GM19395 (cell line): ENCODE measurements around the gene PLP2.

ENCODE experiments used
- ATAC-seq: cut with Tn5 transposase; IDR thresholded peaks from one replicate; pipeline ENCODE4 v1.9.1; 2021; ENCODE audit warnings: mild to moderate bottlenecking, moderate library complexity; ENCODE audit not compliant: unreplicated experiment

The PLP2 gene

GRCh38 chrX:49186125-49187027 is 14.7 kb downstream of the PLP2 start, which contains the start of gene PRICKLE3:
Gene PRICKLE3 (minus strand): TSS chrX:49186373. CDS start chrX:49186297, 76 bp downstream.
- ATAC-seq: no peak

- no peak for ATAC-seq
Measured at GRCh38 chrX:49187028-49187394, 15.3 kb downstream of the PLP2 start.

GRCh38 chrX:49187526-49187925 is 15.8 kb downstream of the PLP2 start:
- ATAC-seq: no peak

GRCh38 chrX:49188468-49189076 is 16.9 kb downstream of the PLP2 start:
- no peak for ATAC-seq

GRCh38 chrX:49189606-49190005 is 17.9 kb downstream of the PLP2 start:
- no peak for ATAC-seq

- peak; percentile 94 for ATAC-seq
Measured at GRCh38 chrX:49190821-49191573, 19.3 kb downstream of the PLP2 start.

GRCh38 chrX:49191574-49192011 is 19.9 kb downstream of the PLP2 start:
- ATAC-seq: peak; percentile 18

- ATAC-seq: no peak
Measured at GRCh38 chrX:49192722-49193328, 21.1 kb downstream of the PLP2 start.

- no peak for ATAC-seq
Measured at GRCh38 chrX:49193542-49193964, 21.9 kb downstream of the PLP2 start.

GRCh38 chrX:49197543-49198087 is 25.9 kb downstream of the PLP2 start:
- no peak for ATAC-seq

- no peak for ATAC-seq
Measured at GRCh38 chrX:49198540-49199314, 27.0 kb downstream of the PLP2 start.

GRCh38 chrX:49199315-49199595 is 27.6 kb downstream of the PLP2 start:
- no peak for ATAC-seq

- ATAC-seq: peak; percentile 90
Measured at GRCh38 chrX:49199906-49200771, 28.4 kb downstream of the PLP2 start, which contains the start of gene SYP. Gene SYP (minus strand): TSS chrX:49200193. CDS start chrX:49200186, 7 bp downstream.

- ATAC-seq: no peak
Measured at GRCh38 chrX:49202022-49202421, 30.3 kb downstream of the PLP2 start.

- no peak for ATAC-seq
Measured at GRCh38 chrX:49203536-49203935, 31.8 kb downstream of the PLP2 start.

- ATAC-seq: no peak
Measured at GRCh38 chrX:49204017-49204416, 32.3 kb downstream of the PLP2 start.

GRCh38 chrX:49204709-49205108 is 33.0 kb downstream of the PLP2 start:
- no peak for ATAC-seq

GRCh38 chrX:49205443-49205842 is 33.7 kb downstream of the PLP2 start:
- ATAC-seq: no peak

- no peak for ATAC-seq
Measured at GRCh38 chrX:49206543-49206942, 34.8 kb downstream of the PLP2 start.
